Prostate gland (tissue), 2 donors: ENCODE results near the gene ANKS1B.

Experiments used
- POLR2A ChIP-seq: fragments of 450-650 bp; IDR thresholded peaks from one replicate; pipeline ENCODE4 v1.6.1; 2016; ENCODE audit warnings: antibody characterized with exemption, mild to moderate bottlenecking
- TF ChIP-seq, protein P1 (sequence below), 4 experiments: fragments of 200-600 bp in 2 of 4; fragments of 450-650 bp in 2 of 4; sonication (generic) in 2 of 4; IDR thresholded peaks; 1 replicate in 3 of 4; 2 replicates in 1 of 4; pipeline ENCODE4 v1.5.1; 2016 to 2019; ENCODE audit warnings: antibody characterized with exemption in 4 of 4, mild to moderate bottlenecking in 2 of 4, moderate library complexity in 2 of 4

DNA sequence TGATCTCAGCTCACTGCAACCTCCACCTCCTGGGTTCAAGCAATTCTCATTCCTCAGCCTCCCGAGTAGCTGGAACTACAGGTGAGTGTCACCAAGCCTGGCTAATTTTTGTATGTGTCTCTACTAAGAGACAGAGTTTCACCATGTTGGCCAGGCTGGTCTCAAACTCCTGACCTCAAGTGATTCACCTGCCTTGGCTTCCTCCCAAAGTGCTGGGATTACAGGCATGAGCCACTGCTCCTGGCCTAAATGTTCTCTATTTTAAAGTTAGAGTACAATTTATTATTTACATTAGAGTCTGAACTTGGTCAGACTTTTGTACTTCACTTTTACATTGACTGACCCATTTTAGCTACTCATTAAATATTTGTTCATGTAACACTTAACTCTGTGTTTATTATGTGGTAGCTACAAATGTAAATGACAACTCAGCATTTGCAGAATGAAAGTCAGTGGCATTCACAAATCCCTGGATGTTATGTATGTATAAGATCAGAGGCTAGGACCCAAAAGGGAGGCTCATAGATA lies 930.1 kb downstream of the ANKS1B start:
- no peak for TF ChIP-seq POLR2A
- TF ChIP-seq, protein P1, sequence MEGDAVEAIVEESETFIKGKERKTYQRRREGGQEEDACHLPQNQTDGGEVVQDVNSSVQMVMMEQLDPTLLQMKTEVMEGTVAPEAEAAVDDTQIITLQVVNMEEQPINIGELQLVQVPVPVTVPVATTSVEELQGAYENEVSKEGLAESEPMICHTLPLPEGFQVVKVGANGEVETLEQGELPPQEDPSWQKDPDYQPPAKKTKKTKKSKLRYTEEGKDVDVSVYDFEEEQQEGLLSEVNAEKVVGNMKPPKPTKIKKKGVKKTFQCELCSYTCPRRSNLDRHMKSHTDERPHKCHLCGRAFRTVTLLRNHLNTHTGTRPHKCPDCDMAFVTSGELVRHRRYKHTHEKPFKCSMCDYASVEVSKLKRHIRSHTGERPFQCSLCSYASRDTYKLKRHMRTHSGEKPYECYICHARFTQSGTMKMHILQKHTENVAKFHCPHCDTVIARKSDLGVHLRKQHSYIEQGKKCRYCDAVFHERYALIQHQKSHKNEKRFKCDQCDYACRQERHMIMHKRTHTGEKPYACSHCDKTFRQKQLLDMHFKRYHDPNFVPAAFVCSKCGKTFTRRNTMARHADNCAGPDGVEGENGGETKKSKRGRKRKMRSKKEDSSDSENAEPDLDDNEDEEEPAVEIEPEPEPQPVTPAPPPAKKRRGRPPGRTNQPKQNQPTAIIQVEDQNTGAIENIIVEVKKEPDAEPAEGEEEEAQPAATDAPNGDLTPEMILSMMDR (IDR thresholded peaks at IDR 0.05): no peak
